ENCODE data around the gene CNR1.

CNR1 gene

GRCh38 chr6:88143421-88144157, 22.6 kb downstream of the CNR1 start:
- DNase-seq (ENCODE audit: low read depth in 2 of 2), result no peak

- DNase-seq (ENCODE audit: low read depth in 2 of 2), result no peak
These were observed 23.9 kb downstream of the CNR1 start for GRCh38 chr6:88142297-88142668.

- no peak for DNase-seq (ENCODE audit: low read depth in 2 of 2)
These were observed 24.4 kb downstream of the CNR1 start for GRCh38 chr6:88141561-88142296.

- DNase-seq (ENCODE audit: low read depth in 2 of 2), result no peak
These were observed 28.2 kb downstream of the CNR1 start for GRCh38 chr6:88137915-88138314.

GRCh38 chr6:88135578-88136114, 30.5 kb downstream of the CNR1 start:
- no peak for DNase-seq (ENCODE audit: low read depth in 2 of 2)

GRCh38 chr6:88134575-88134974, 31.6 kb downstream of the CNR1 start:
- no peak for DNase-seq (ENCODE audit: low read depth in 2 of 2)

- DNase-seq (ENCODE audit: low read depth in 2 of 2), result no peak
These were observed 32.4 kb downstream of the CNR1 start for GRCh38 chr6:88133718-88134117.

GRCh38 chr6:88124925-88125557, 41.1 kb downstream of the CNR1 start:
- no peak for DNase-seq (ENCODE audit: low read depth in 2 of 2)

GRCh38 chr6:88120635-88121034, 45.5 kb downstream of the CNR1 start:
- DNase-seq (ENCODE audit: low read depth in 2 of 2), result no peak

- DNase-seq (ENCODE audit: low read depth in 2 of 2), result no peak
These were observed 46.4 kb downstream of the CNR1 start for GRCh38 chr6:88119769-88120168.

GRCh38 chr6:88116276-88116675, 49.9 kb downstream of the CNR1 start:
- DNase-seq (ENCODE audit: low read depth in 2 of 2), result no peak

- no peak for DNase-seq (ENCODE audit: low read depth in 2 of 2)
These were observed 50.8 kb downstream of the CNR1 start for GRCh38 chr6:88115307-88115706.

GRCh38 chr6:88114838-88115237, 51.3 kb downstream of the CNR1 start:
- DNase-seq (ENCODE audit: low read depth in 2 of 2), result no peak

- no peak for DNase-seq (ENCODE audit: low read depth in 2 of 2)
These were observed 54.2 kb downstream of the CNR1 start for GRCh38 chr6:88111991-88112390.

GRCh38 chr6:88107241-88107640, 58.9 kb downstream of the CNR1 start:
- no peak for DNase-seq (ENCODE audit: low read depth in 2 of 2)

GRCh38 chr6:88105741-88106340, 60.3 kb downstream of the CNR1 start:
- DNase-seq (ENCODE audit: low read depth in 2 of 2), result no peak
